ENCODE results near the gene TSPOAP1.

- no peak for TF ChIP-seq EZH2 (IDR thresholded peaks at IDR 0.05; ENCODE audit: insufficient read depth, low read length)
- TF ChIP-seq CTCF (IDR thresholded peaks at IDR 0.05; ENCODE audit: insufficient read depth, low read depth, low read length): no peak
Observed at GRCh38 chr17:58336456-58337209, 8.0 kb upstream of the TSPOAP1 start.
